KG1 (cell line): ENCODE measurements around the gene RAB3IL1.

Experiments
- DNase-seq: peaks from one replicate; lab custom pipeline; 2025; lab: John Stamatoyannopoulos, UW

RAB3IL1 gene

GRCh38 chr11:61866231-61866957 lies 51.0 kb downstream of the RAB3IL1 start:
- no peak for DNase-seq

- no peak for DNase-seq
These were observed 52.3 kb downstream of the RAB3IL1 start for GRCh38 chr11:61864814-61865775.

GRCh38 chr11:61863548-61864081 lies 53.8 kb downstream of the RAB3IL1 start:
- no peak for DNase-seq

DNA sequence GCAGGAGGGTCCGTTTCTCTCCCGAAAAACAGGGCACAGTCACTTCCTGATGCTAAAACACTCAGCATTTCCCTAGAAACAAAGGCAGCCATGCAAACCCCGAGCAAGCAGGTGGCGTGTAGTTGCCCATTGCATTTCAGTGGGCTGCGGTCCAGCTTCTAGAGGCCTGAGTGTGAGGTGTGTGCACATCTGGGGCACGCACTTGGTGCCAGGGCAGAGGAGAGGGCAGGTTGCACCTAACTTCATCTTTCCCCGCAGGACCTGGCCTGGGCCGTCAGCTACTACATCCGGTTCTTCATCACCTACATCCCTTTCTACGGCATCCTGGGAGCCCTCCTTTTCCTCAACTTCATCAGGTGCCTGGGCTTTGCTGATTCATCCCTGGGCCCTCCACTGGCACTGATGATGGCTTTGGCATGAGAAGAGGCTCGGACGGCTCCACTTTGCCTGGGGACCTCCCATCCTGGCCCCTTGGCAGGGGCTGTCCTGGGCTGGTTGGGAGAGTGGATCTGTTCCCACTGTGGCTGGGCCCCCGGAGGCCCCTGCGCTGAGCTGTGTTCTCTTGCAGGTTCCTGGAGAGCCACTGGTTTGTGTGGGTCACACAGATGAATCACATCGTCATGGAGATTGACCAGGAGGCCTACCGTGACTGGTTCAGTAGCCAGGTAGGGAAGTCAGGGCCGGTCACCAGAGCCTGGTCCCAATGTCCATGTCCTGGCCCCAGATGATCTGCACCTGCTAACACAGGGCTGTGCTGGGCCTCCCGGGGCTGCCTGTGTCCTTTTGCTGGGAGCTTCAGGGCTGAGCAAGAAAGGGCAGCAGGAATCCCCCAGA lies 54.4 kb downstream of the RAB3IL1 start:
- DNase-seq = no peak

- no peak for DNase-seq
These were observed 55.7 kb downstream of the RAB3IL1 start for GRCh38 chr11:61861634-61862033.

DNA sequence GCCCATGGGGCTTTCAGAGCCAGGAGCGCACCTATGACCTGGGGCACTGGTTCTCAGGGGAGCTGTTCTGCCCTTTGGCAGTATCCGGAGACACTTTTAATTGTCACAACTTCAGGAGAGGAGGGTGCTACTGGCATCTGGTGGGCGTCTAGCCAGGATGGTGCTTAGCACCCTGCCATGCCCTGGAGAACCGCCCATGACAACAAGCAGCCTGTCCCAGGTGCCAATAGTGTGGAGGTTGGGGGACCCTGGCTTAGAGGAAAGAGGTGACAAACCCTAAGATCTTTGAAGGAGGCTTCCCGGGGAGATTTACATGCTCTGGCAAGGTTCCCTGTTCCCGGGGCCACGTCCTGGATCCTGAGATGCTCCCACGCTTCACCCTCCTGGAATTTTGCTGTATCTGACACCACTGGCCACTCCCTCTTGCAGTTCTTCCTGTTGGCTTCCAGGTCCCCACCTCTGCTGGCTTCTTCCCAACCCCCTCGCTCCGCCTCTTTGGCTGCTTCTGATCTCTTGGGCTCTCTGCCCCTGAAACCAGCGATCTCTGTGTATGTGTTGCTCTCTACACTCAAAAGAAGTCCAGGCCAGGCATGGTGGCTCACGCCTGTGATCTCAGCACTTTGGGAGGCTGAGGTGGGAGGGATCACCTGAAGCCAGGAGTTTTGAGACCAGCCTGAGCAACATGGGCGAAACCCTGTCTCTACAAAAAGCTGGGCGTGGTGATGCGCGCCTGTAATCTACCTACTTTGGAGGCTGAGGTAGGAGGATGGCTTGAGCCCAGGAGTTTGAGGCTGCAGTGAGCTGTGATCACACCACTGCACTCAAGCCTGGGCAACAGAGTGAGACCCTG lies 57.1 kb downstream of the RAB3IL1 start:
- DNase-seq = no peak

GRCh38 chr11:61855939-61856680 lies 61.3 kb downstream of the RAB3IL1 start:
- no peak for DNase-seq

- DNase-seq = no peak
These were observed 62.2 kb downstream of the RAB3IL1 start for GRCh38 chr11:61854966-61855714.

DNA sequence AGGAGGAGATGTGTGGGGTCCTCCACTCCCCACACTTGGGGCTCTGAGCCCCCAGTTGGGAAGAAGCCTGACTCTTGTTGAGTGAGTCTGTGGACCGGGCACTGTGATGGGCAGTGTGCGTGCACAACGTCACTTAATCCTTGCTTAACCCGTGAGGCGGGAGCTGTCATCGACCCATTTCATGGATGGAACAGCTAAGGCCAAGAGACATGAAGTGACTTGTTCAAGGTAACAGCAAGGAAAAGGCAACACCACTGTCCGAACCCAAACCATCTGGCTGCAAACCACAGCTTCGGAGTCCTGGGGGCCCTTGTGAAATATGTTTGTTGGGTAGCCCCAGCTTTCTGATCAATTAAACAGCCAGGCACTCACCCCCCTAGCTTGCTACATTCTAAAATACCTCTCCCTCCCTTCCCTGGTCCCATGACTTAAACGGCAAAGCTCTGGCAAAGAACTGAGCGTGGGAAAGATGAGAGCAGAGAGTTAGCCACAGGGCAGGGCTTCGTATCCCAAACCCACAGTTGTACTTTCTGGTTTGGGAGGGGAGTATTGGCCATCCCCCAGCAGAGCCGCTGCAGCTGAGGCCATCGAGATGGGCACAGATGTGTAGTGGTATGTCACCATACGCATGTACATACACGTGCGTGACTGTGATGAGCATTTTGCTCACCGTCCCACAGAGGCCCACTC lies 63.0 kb downstream of the RAB3IL1 start:
- DNase-seq = no peak

GRCh38 chr11:61853698-61854169 lies 63.6 kb downstream of the RAB3IL1 start:
- DNase-seq = no peak

- no peak for DNase-seq
These were observed 65.5 kb downstream of the RAB3IL1 start for GRCh38 chr11:61851900-61852295.

DNA sequence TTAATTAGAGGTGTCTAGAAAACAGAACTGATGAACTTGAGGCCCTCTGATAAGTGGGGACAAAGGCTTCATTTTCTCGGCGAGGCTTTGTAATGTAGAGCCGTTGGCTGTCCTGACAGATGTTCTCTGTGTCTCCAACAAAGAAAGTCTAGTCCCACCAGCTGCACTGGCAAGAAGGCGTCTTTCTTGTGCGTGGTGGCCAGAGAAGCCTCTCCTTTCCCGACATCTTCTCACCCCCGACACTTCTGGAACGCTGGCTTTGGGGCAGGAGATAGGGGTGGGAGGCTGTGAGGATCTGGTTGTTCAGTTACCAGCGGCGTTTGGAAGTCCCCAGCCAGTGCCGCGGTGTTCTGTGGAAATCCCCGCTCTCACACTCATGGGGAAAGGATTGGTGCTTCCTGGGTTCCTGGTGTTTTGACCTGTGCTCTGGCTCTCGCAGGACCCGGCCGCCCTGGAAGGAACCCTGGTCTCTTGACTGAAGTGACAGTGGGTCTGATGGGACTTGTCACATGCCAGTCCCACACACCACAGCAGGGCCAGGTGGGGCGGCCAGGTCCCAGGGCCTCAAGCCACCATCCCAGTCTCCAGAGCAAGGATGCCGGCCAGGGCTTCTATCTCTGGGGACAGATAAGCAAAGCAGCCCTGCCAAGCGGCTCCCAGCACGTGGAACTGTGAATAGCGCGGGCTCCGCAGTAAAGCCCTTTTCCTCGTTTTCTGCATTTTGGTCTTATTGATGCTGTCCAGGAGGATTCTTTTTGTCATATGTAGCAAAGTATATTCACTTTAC lies 66.1 kb downstream of the RAB3IL1 start:
- DNase-seq = no peak

DNA sequence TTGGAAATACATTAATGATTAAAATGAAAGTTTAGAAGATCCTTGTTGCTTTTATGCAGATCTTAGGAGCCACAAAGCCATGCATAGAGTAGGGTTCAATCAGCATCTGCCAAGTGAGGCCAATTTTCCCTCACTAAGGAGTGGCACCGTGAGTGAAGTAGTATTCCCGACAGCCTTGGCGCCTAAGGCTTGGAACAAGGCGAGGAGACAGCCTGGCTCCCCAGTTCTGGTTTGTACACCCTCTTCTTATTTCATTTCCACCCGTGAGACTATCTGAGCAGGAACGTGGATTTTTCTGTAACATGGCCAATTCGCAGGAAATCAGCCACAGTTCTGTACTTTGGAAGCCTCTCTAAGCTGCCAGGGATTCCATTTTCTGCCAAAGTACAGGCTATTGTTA lies 66.7 kb downstream of the RAB3IL1 start:
- no peak for DNase-seq

- no peak for DNase-seq
These were observed 68.7 kb downstream of the RAB3IL1 start for GRCh38 chr11:61848631-61849030.

- DNase-seq = no peak
These were observed 69.3 kb downstream of the RAB3IL1 start for GRCh38 chr11:61847914-61848581.
